Adrenal gland (tissue), 5 donors: ENCODE measurements around the gene PAPOLB.

Experiments
- CTCF ChIP-seq, 6 experiments: fragments of 450-650 bp in 4 of 6; fragments of 200-600 bp in 2 of 6; sonication (generic) in 1 of 6; IDR thresholded peaks; 1 replicate in 5 of 6; 2 replicates in 1 of 6; pipeline versions ENCODE4 v1.5.1 to v1.8.0; 2016 to 2021; ENCODE audit warnings: antibody characterized with exemption in 6 of 6, mild to moderate bottlenecking in 2 of 6, moderate library complexity in 1 of 6
- POLR2A ChIP-seq, 2 donors: fragments of 450-650 bp; IDR thresholded peaks; one replicate each; pipeline ENCODE4 v1.6.1; 2017; ENCODE audit warnings: antibody characterized with exemption in 2 of 2, mild to moderate bottlenecking in 2 of 2, moderate library complexity in 1 of 2
- donor health status: DM: no; HTN: no; CAD: no.

GRCh38 chr7:4882169-4883032 lies 20.6 kb upstream of the PAPOLB start:
- TF ChIP-seq CTCF (IDR thresholded peaks at IDR 0.05) (peak in 1 of 6 experiments; percentile 10), POLR2A (IDR thresholded peaks at IDR 0.05) (peak in 1 of 2 donors; percentile 6)
